Measurements from ENCODE around the gene MALT1. TPM values are rescaled to one million over a fixed set of nuclear protein-coding genes. Genes with fewer than 3 reads are reported as not detected.

MALT1 gene
- polyA plus RNA-seq, 3 donors = 18.3 to 24.9 (median 23.8) TPM

DNA sequence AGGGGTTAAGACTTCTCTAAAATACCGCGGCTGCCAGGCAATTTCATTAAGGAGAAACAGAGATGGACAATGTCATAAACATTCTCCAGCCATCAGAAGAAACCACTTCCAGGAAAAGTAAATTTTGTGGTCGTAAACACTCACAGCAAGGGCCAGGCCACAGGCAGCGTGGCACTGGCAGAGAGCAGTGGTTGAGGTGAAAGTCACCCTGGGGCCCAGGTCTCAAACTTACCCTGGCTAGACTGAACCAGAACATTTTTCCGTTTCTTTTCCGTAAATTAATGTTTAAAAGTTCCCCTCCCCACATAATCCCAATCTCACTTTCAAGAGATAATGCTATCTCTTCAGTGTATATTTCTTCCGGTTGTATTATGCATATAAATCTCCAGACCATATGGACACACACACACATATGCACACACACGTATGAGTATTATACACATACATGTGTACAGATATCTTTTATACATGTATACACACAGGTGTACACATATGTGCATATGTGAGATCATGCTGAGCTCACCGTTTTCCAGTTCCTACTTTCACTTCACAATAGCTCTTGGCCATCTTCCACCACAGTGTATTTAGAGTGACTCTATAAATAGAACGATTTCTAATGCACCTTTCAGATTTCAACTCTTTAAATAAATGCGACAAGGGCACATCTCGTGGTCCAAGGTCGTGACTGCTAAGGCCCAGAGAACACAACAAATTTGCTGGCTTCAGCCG lies 90.1 kb downstream of the MALT1 start:
- no peaks in the 10 kb centered on the region for H3K27me3 ChIP-seq (ENCODE audit: control insufficient read depth in 2 of 2, insufficient read depth in 2 of 2, low read length in 2 of 2)
- H3K4me2 ChIP-seq (replicated peaks; ENCODE audit: extremely low read depth, low read length, poor library complexity, severe bottlenecking) = no peak overlapping the region

DNA sequence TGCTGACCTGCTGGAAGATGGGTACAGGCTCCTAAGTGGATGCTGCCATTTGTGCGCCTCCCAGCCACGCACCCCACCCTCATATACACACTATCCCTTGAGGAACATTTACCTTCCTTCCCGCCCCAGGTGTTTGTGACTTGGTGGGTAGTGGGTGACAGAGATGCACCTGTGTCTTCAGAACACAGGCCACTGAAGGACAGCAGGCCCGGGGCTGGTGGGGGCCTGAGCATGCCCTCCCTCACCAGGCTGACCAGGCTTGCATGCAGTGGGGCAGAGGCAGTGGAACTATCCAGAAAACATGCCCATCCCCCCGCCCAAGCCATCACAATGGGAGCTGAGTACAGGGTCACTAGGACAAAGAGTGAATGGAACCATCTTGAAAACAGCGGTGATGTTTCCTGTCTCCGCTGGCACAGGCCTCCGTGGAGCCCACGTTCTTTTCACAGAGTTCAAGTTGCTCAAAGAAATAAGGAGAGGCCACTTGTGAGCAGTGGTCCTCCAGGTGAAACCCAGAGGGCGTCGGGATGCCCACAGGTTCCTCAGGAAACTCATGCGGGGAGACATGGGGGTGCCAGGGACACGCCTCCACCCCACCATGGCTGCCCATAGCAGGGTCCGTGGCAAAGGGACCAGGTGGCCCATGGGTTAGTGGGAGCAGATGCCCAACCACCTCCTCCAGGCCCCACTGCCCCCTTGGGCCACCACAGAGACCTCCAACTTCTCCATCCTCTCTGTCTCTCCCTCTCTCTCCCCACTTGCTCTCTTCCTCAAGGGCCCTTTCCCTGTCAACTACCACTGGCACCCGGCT lies 90.9 kb downstream of the MALT1 start:
- peaks cover 17 to 43% (median 19%) of the 10 kb centered on the region in 3 donors for H3K27me3 Mint-ChIP-seq (ENCODE audit: low read depth in 3 of 3)
- DNase-seq = no peak
- H3K9me3 ChIP-seq (replicated peaks in 1 of 2; ENCODE audit: control insufficient read depth in 1 of 2, insufficient read depth in 1 of 2, low read length in 2 of 2) = no peaks in the 10 kb centered on the region
- H2AFZ ChIP-seq (ENCODE audit: insufficient read depth, low read depth, low read length, poor library complexity, severe bottlenecking) = no peak overlapping the region
- no peak overlapping the region for H3K9ac ChIP-seq (ENCODE audit: insufficient read depth, low read length, poor library complexity, severe bottlenecking)
- H3K4me1 Mint-ChIP-seq = peaks cover 4% of the 10 kb centered on the region
- no peak overlapping the region for H3K4me3 ChIP-seq (replicated peaks in 1 of 3; ENCODE audit: low read depth in 2 of 3, low read length in 3 of 3)
- no peak overlapping the region for H3K4me2 ChIP-seq (replicated peaks; ENCODE audit: extremely low read depth, low read length, poor library complexity, severe bottlenecking)
- peaks cover 0 to 5% of the 10 kb centered on the region in 2 donors for H3K27me3 ChIP-seq (ENCODE audit: control insufficient read depth in 2 of 2, insufficient read depth in 2 of 2, low read length in 2 of 2)
- no peak overlapping the region for H3K27ac ChIP-seq (ENCODE audit: low read depth in 1 of 2, low read length in 2 of 2)
- no peaks in the 10 kb centered on the region for H3K4me1 ChIP-seq (ENCODE audit: control insufficient read depth in 1 of 2, insufficient read depth in 2 of 2, low read length in 2 of 2)
- H3K4me3 Mint-ChIP-seq = no peak overlapping the region
- TF ChIP-seq, protein P1, sequence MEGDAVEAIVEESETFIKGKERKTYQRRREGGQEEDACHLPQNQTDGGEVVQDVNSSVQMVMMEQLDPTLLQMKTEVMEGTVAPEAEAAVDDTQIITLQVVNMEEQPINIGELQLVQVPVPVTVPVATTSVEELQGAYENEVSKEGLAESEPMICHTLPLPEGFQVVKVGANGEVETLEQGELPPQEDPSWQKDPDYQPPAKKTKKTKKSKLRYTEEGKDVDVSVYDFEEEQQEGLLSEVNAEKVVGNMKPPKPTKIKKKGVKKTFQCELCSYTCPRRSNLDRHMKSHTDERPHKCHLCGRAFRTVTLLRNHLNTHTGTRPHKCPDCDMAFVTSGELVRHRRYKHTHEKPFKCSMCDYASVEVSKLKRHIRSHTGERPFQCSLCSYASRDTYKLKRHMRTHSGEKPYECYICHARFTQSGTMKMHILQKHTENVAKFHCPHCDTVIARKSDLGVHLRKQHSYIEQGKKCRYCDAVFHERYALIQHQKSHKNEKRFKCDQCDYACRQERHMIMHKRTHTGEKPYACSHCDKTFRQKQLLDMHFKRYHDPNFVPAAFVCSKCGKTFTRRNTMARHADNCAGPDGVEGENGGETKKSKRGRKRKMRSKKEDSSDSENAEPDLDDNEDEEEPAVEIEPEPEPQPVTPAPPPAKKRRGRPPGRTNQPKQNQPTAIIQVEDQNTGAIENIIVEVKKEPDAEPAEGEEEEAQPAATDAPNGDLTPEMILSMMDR (IDR thresholded peaks at IDR 0.05) = no peak
- no peak overlapping the region for H3K27ac Mint-ChIP-seq
- H4K20me1 ChIP-seq (ENCODE audit: insufficient read depth, low read length) = no peaks in the 10 kb centered on the region
- intact Hi-C loops (cut with micrococcal nuclease) = loop anchor here (5.0 to 10.0 kb wide), 3 partner anchors 237 to 270 kb away; no protein-coding TSS in a partner anchor
- WGBS (ENCODE audit: insufficient coverage) = 83% methylated on average over 12 of the region's 15 CpGs
- peaks cover 0 to 3% (median 0%) of the 10 kb centered on the region in 7 donors for H3K9me3 Mint-ChIP-seq
- no peaks in the 10 kb centered on the region for H3K36me3 Mint-ChIP-seq
- no peaks in the 10 kb centered on the region for H3K79me2 ChIP-seq (ENCODE audit: insufficient read depth, low read length)
- no peaks in the 10 kb centered on the region for H3K36me3 ChIP-seq (replicated peaks in 1 of 2; ENCODE audit: control insufficient read depth in 1 of 2, insufficient read depth in 2 of 2, low read length in 2 of 2)

More for the DNA sequence above, 90.1 kb downstream of the MALT1 start:
- WGBS (ENCODE audit: insufficient coverage) = 82% methylated on average over 5 of the region's 14 CpGs
- H3K9ac ChIP-seq (ENCODE audit: insufficient read depth, low read length, poor library complexity, severe bottlenecking) = no peak overlapping the region
- H3K9me3 ChIP-seq (replicated peaks in 1 of 2; ENCODE audit: control insufficient read depth in 1 of 2, insufficient read depth in 1 of 2, low read length in 2 of 2) = no peaks in the 10 kb centered on the region
- H3K36me3 ChIP-seq (replicated peaks in 1 of 2; ENCODE audit: control insufficient read depth in 1 of 2, insufficient read depth in 2 of 2, low read length in 2 of 2) = no peaks in the 10 kb centered on the region
- H4K20me1 ChIP-seq (ENCODE audit: insufficient read depth, low read length) = no peaks in the 10 kb centered on the region
- H3K4me3 Mint-ChIP-seq = no peak overlapping the region
- H3K9me3 Mint-ChIP-seq = peaks cover 0 to 3% (median 0%) of the 10 kb centered on the region in 7 donors
- peaks cover 4% of the 10 kb centered on the region for H3K4me1 Mint-ChIP-seq
- intact Hi-C loops (cut with micrococcal nuclease) = loop anchor here (5.0 to 10.0 kb wide), 3 partner anchors 237 to 269 kb away; no protein-coding TSS in a partner anchor
- no peaks in the 10 kb centered on the region for H3K79me2 ChIP-seq (ENCODE audit: insufficient read depth, low read length)
- no peak overlapping the region for H3K27ac ChIP-seq (ENCODE audit: low read depth in 1 of 2, low read length in 2 of 2)
- H3K27me3 Mint-ChIP-seq (ENCODE audit: low read depth in 3 of 3) = peaks cover 17 to 38% (median 19%) of the 10 kb centered on the region in 3 donors
- DNase-seq = no peak
- no peak overlapping the region for H3K4me3 ChIP-seq (replicated peaks in 1 of 3; ENCODE audit: low read depth in 2 of 3, low read length in 3 of 3)
- no peak overlapping the region for H3K27ac Mint-ChIP-seq
- TF ChIP-seq, protein P1 (IDR thresholded peaks at IDR 0.05) = no peak
- H3K36me3 Mint-ChIP-seq = no peaks in the 10 kb centered on the region
- no peaks in the 10 kb centered on the region for H3K4me1 ChIP-seq (ENCODE audit: control insufficient read depth in 1 of 2, insufficient read depth in 2 of 2, low read length in 2 of 2)
- no peak overlapping the region for H2AFZ ChIP-seq (ENCODE audit: insufficient read depth, low read depth, low read length, poor library complexity, severe bottlenecking)

All from CD14-positive monocyte (primary cell).